K562 (cell line): Measurements from ENCODE around the gene OTOR. TPM values are rescaled to one million over a fixed set of nuclear protein-coding genes. Genes with fewer than 3 reads are reported as not detected.

Source experiments
- ARID3A ChIP-seq: IDR thresholded peaks from 2 replicates; pipeline ENCODE4 v1.6.1; 2012; ENCODE audit warnings: low read depth, low read length, improper control_type of control experiment, borderline replicate concordance
- CAMTA2 ChIP-seq: fragments of 250-450 bp; sonication (Bioruptor Pico); conservative IDR thresholded peaks from 2 replicates; pipeline ENCODE4 v1.5.1; 2022
- CSDE1 ChIP-seq, 2 experiments: fragments of 450-650 bp; IDR thresholded peaks; 2 replicates each; pipeline ENCODE4 v1.6.1; 2016; ENCODE audit warnings: mild to moderate bottlenecking in 1 of 2
- GATAD2A ChIP-seq: fragments of 450-650 bp; IDR thresholded peaks from 2 replicates; pipeline ENCODE4 v1.6.1; 2017
- GTF2F1 ChIP-seq: IDR thresholded peaks from 2 replicates; pipeline ENCODE4 v1.6.1; 2011; ENCODE audit warnings: low read depth, low read length, improper control_type of control experiment
- MAFF ChIP-seq: IDR thresholded peaks from 2 replicates; pipeline ENCODE4 v1.6.1; 2012; ENCODE audit warnings: low read length, improper control_type of control experiment
- MAFK ChIP-seq: IDR thresholded peaks from 2 replicates; pipeline ENCODE4 v1.6.1; 2011; ENCODE audit warnings: low read length, improper control_type of control experiment
- MCM2 ChIP-seq: fragments of 450-650 bp; IDR thresholded peaks from 2 replicates; pipeline ENCODE4 v1.6.1; 2017; ENCODE audit warnings: low read depth, mild to moderate bottlenecking
- NBN ChIP-seq: fragments of 450-650 bp; IDR thresholded peaks from 2 replicates; pipeline ENCODE4 v1.6.1; 2016; ENCODE audit warnings: low read depth, mild to moderate bottlenecking
- NKRF ChIP-seq: fragments of 450-650 bp; IDR thresholded peaks from 2 replicates; pipeline ENCODE4 v1.6.1; 2016; ENCODE audit warnings: borderline replicate concordance
- SMARCB1 ChIP-seq: IDR thresholded peaks from 2 replicates; pipeline ENCODE4 v1.6.1; 2011; ENCODE audit warnings: improper control_type of control experiment, low read depth; ENCODE audit not compliant: insufficient read length
- STAG1 ChIP-seq: sonication (generic); formaldehyde crosslinking; IDR thresholded peaks from 2 replicates; pipeline ENCODE4 v1.5.0; 2020; ENCODE audit warnings: missing genetic modification reagents, borderline replicate concordance
- TARDBP ChIP-seq: fragments of 450-650 bp; IDR thresholded peaks from 2 replicates; pipeline ENCODE4 v1.6.1; 2016
- TGIF2 ChIP-seq: sonication (generic); formaldehyde crosslinking; IDR thresholded peaks from 2 replicates; pipeline ENCODE4 v1.8.1; 2022; ENCODE audit warnings: mild to moderate bottlenecking, missing genetic modification reagents, moderate library complexity
- ZNF165 ChIP-seq: fragments of 250-450 bp; sonication (Bioruptor Pico); IDR thresholded peaks from 2 replicates; pipeline ENCODE4 v1.4.0; 2020; ENCODE audit warnings: borderline replicate concordance
- ZNF239 ChIP-seq: fragments of 250-450 bp; sonication (Bioruptor Pico); IDR thresholded peaks from 2 replicates; pipeline ENCODE4 v1.4.0; 2020; ENCODE audit warnings: mild to moderate bottlenecking
- polyA plus RNA-seq, 8 experiments: library from polyadenylated mRNA; depleted of rRNA in 4 of 8; stranded (reverse) in 5 of 8; unstranded in 3 of 8; fragments of >200 nt; fragmentation: Nextera tagmentation in 2 of 8; fragmentation: Illumina TruSeq in 1 of 8; extraction: Ambion mirVana in 2 of 8; extraction: Trizol in 1 of 8; gene quantifications; 2 replicates each; pipeline versions ENCODE4 v1.2.1 to v1.2.3, GENCODE V29; 2011 to 2014; ENCODE audit warnings: inconsistent platforms in 1 of 8, missing spikeins in 1 of 8
- total RNA-seq, 7 experiments: library from RNA; depleted of rRNA in 6 of 7; stranded (reverse); fragments of >200 nt in 6 of 7; fragmentation: Illumina TruSeq in 2 of 7; extraction: Trizol in 2 of 7; gene quantifications; 2 replicates each; pipeline versions ENCODE4 v1.2.1 to v1.2.3, GENCODE V29; 2011 to 2021; ENCODE audit warnings: low replicate concordance in 1 of 7
- TF ChIP-seq, protein P1 (sequence below), 3 experiments: fragments of 200-800 bp in 1 of 3; sonication (Bioruptor generic) in 1 of 3; sonication (generic) in 1 of 3; formaldehyde crosslinking in 1 of 3; IDR thresholded peaks; 2 replicates each; pipeline versions ENCODE4 v1.6.1 to v1.8.0; 2016 to 2022; ENCODE audit warnings: mild to moderate bottlenecking in 2 of 3, missing compliant biosample characterization in 2 of 3, missing genetic modification characterization in 2 of 3, missing genetic modification reagents in 1 of 3
- TF ChIP-seq, protein P2 (sequence below): fragments of 250-450 bp; sonication (Bioruptor Pico); IDR thresholded peaks from 2 replicates; pipeline ENCODE4 v1.5.1; 2021; ENCODE audit warnings: mild to moderate bottlenecking
- TF ChIP-seq, protein P3 (sequence below): IDR thresholded peaks from 2 replicates; pipeline ENCODE4 v1.6.1; 2016; ENCODE audit warnings: missing genetic modification characterization, missing compliant biosample characterization

Gene OTOR
- total and polyA plus RNA-seq, 9 of the 15 experiments (the other 6 are each of a cell fraction or from before 2014, with no cell fraction given) = not detected

- TF ChIP-seq NKRF (peak; percentile 70; the same call in 1 of the 2 replicates), STAG1 (no peak), MAFK (no peak), MAFF (no peak), TARDBP (no peak), MCM2 (no peak), CSDE1 (IDR thresholded peaks at IDR 0.05) (no peak), ZNF239 (no peak), ZNF165 (CRISPR knock-in tag) (no peak), ARID3A (no peak), TGIF2 (no peak), GTF2F1 (no peak), CAMTA2 (CRISPR knock-in tag) (no peak), SMARCB1 (no peak), GATAD2A (no peak), NBN (no peak; the same call in 1 of the 2 replicates)
- TF ChIP-seq, protein P1, sequence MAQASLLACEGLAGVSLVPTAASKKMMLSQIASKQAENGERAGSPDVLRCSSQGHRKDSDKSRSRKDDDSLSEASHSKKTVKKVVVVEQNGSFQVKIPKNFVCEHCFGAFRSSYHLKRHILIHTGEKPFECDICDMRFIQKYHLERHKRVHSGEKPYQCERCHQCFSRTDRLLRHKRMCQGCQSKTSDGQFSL (CRISPR knock-in tag; IDR thresholded peaks at IDR 0.05) = no peak
- TF ChIP-seq, protein P1 (tag; IDR thresholded peaks at IDR 0.05) = no peak
- TF ChIP-seq, protein P2, sequence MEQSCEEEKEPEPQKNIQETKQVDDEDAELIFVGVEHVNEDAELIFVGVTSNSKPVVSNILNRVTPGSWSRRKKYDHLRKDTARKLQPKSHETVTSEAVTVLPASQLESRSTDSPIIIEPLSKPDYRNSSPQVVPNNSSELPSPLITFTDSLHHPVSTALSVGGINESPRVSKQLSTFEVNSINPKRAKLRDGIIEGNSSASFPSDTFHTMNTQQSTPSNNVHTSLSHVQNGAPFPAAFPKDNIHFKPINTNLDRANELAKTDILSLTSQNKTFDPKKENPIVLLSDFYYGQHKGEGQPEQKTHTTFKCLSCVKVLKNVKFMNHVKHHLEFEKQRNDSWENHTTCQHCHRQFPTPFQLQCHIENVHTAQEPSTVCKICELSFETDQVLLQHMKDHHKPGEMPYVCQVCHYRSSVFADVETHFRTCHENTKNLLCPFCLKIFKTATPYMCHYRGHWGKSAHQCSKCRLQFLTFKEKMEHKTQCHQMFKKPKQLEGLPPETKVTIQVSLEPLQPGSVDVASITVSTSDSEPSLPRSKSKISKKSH (CRISPR knock-in tag) = no peak
- TF ChIP-seq, protein P3, sequence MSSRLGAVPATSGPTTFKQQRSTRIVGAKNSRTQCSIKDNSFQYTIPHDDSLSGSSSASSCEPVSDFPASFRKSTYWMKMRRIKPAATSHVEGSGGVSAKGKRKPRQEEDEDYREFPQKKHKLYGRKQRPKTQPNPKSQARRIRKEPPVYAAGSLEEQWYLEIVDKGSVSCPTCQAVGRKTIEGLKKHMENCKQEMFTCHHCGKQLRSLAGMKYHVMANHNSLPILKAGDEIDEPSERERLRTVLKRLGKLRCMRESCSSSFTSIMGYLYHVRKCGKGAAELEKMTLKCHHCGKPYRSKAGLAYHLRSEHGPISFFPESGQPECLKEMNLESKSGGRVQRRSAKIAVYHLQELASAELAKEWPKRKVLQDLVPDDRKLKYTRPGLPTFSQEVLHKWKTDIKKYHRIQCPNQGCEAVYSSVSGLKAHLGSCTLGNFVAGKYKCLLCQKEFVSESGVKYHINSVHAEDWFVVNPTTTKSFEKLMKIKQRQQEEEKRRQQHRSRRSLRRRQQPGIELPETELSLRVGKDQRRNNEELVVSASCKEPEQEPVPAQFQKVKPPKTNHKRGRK = no peak
These were observed 18.3 kb upstream of the OTOR start, which contains the start of gene SNRPB2 (continued) for GRCh38 chr20:16729565-16730460.
